Neural progenitor cell (in vitro differentiated cells): Measurements from ENCODE around the gene CTNNA1. TPM values are rescaled to one million over a fixed set of nuclear protein-coding genes. Genes with fewer than 3 reads are reported as not detected.
A peak's percentile ranks its signal among the peaks of the same experiment; 100 is the strongest.

ENCODE experiments used
- DNase-seq: peaks from one replicate; pipeline ENCODE4 v3.0.0-alpha.2; 2016; ENCODE audit warnings: low spot score
- H2AFZ ChIP-seq: fragments of 200-600 bp; sonication (generic); replicated peaks from 2 replicates; pipeline ENCODE4 v1.6.1; 2016; ENCODE audit warnings: antibody characterized with exemption
- H3F3A ChIP-seq: fragments of 200-600 bp; sonication (generic); 2 replicates; pipeline ENCODE4 v1.6.1; 2016; ENCODE audit warnings: antibody characterized with exemption, low read depth
- H3K27ac ChIP-seq: fragments of 200-600 bp; sonication (generic); 2 replicates; pipeline ENCODE4 v1.5.1; 2016; ENCODE audit warnings: mild to moderate bottlenecking
- H3K27me3 ChIP-seq: fragments of 200-600 bp; sonication (generic); 2 replicates; pipeline ENCODE4 v1.6.1; 2016; ENCODE audit warnings: mild to moderate bottlenecking, moderate library complexity
- H3K36me3 ChIP-seq: fragments of 200-600 bp; sonication (generic); 2 replicates; pipeline ENCODE4 v1.5.1; 2016
- H3K4me1 ChIP-seq: fragments of 200-600 bp; sonication (generic); 2 replicates; pipeline ENCODE4 v1.6.1; 2016; ENCODE audit warnings: mixed run types
- H3K4me2 ChIP-seq: fragments of 200-600 bp; sonication (generic); 2 replicates; pipeline ENCODE4 v1.6.1; 2016
- H3K4me3 ChIP-seq: fragments of 200-600 bp; sonication (generic); 2 replicates; pipeline ENCODE4 v1.5.1; 2016
- H3K79me2 ChIP-seq: fragments of 200-600 bp; sonication (generic); 2 replicates; pipeline ENCODE4 v1.6.1; 2016; ENCODE audit warnings: low read depth
- H3K9ac ChIP-seq: fragments of 200-600 bp; sonication (generic); 2 replicates; pipeline ENCODE4 v1.6.1; 2016
- H3K9me3 ChIP-seq: fragments of 200-600 bp; sonication (generic); 2 replicates; pipeline ENCODE4 v1.5.1; 2016; ENCODE audit warnings: low read depth
- H4K20me1 ChIP-seq: fragments of 200-600 bp; sonication (generic); 2 replicates; pipeline ENCODE4 v1.6.1; 2016; ENCODE audit warnings: low read depth
- H3K27ac Mint-ChIP-seq: 3 replicates; pipeline ENCODE4 v1.8.0; 2021; ENCODE audit warnings: mixed read lengths
- H3K27me3 Mint-ChIP-seq: 2 replicates; pipeline ENCODE4 v1.8.0; 2022; ENCODE audit warnings: low read depth, mild to moderate bottlenecking, inconsistent platforms, moderate library complexity, mixed read lengths; ENCODE audit not compliant: insufficient read depth
- H3K36me3 Mint-ChIP-seq: 3 replicates; pipeline ENCODE4 v1.8.0; 2021; ENCODE audit warnings: mixed read lengths
- H3K4me1 Mint-ChIP-seq: 3 replicates; pipeline ENCODE4 v1.8.0; 2021; ENCODE audit warnings: mixed read lengths
- H3K4me3 Mint-ChIP-seq: 3 replicates; pipeline ENCODE4 v1.8.0; 2021; ENCODE audit warnings: mild to moderate bottlenecking, moderate library complexity, mixed read lengths
- H3K9me3 Mint-ChIP-seq: 3 replicates; pipeline ENCODE4 v1.8.0; 2020; ENCODE audit warnings: mixed read lengths
- EZH2 ChIP-seq: fragments of 200-600 bp; sonication (generic); IDR thresholded peaks from 2 replicates; pipeline ENCODE4 v1.6.1; 2017; ENCODE audit warnings: antibody characterized with exemption, mild to moderate bottlenecking, moderate library complexity
- EZH2phosphoT487 ChIP-seq: fragments of 200-600 bp; sonication (generic); IDR thresholded peaks from 2 replicates; pipeline ENCODE4 v1.6.1; 2017; ENCODE audit warnings: antibody characterized with exemption
- total RNA-seq: library from RNA; depleted of rRNA; stranded (reverse); fragments of >200 nt; gene quantifications from 2 replicates; pipeline ENCODE4 v1.2.3, GENCODE V29; 2015; ENCODE audit warnings: low replicate concordance
- TF ChIP-seq, protein P1 (sequence below): fragments of 200-600 bp; sonication (generic); IDR thresholded peaks from 2 replicates; pipeline ENCODE4 v1.5.1; 2017; ENCODE audit warnings: antibody characterized with exemption, mild to moderate bottlenecking

CTNNA1 gene
- total RNA-seq, 1 donor from 2014 or later: 305 TPM

DNA sequence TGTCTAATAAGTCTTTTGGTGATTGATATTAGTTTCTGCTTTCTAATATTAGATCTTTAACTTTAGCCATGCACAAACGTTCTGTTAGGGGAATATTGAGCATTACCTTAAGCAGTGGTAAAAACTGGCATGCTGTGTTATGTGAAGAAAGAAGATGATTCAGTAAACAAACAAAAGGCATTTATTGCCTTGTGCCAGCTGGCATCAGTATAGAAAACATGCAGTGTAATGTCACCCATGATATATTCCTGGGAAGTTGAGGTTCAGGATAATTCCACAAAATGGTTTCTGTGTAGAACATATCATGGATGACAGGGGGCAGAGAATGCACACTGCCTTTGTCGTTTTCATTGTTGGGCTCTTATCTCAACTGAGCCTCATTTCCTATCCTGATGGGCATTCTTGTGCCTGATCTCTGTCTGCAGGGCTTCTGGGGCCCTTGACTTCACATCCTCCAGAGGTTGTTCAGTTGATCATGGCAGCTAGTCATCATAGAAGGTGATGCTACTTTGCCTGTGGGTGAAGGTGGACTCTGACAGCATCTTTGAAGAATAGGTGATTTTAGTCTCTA, 97.7 kb downstream of the CTNNA1 start:
- Histone ChIP-seq H3K4me2 (no peak overlapping the region), H3K9ac (no peak overlapping the region), H3K27me3 (no peaks in the 10 kb centered on the region), H3K79me2 (peaks cover 96% of the 10 kb centered on the region), H3K27ac (no peak overlapping the region), H3K4me3 (no peak overlapping the region), H3K36me3 (no peaks in the 10 kb centered on the region), H2AFZ (no peak overlapping the region), H3K9me3 (no peaks in the 10 kb centered on the region), H4K20me1 (peaks cover 35% of the 10 kb centered on the region), H3K4me1 (no peaks in the 10 kb centered on the region), H3F3A (no peaks in the 10 kb centered on the region)
- DNase-seq: no peak
- no peak overlapping the region for H3K4me3 Mint-ChIP-seq
- no peaks in the 10 kb centered on the region for H3K9me3 Mint-ChIP-seq
- TF ChIP-seq EZH2phosphoT487: no peak
- TF ChIP-seq, protein P1, sequence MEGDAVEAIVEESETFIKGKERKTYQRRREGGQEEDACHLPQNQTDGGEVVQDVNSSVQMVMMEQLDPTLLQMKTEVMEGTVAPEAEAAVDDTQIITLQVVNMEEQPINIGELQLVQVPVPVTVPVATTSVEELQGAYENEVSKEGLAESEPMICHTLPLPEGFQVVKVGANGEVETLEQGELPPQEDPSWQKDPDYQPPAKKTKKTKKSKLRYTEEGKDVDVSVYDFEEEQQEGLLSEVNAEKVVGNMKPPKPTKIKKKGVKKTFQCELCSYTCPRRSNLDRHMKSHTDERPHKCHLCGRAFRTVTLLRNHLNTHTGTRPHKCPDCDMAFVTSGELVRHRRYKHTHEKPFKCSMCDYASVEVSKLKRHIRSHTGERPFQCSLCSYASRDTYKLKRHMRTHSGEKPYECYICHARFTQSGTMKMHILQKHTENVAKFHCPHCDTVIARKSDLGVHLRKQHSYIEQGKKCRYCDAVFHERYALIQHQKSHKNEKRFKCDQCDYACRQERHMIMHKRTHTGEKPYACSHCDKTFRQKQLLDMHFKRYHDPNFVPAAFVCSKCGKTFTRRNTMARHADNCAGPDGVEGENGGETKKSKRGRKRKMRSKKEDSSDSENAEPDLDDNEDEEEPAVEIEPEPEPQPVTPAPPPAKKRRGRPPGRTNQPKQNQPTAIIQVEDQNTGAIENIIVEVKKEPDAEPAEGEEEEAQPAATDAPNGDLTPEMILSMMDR: no peak
- no peak for TF ChIP-seq EZH2
- H3K36me3 Mint-ChIP-seq: no peaks in the 10 kb centered on the region
- H3K4me1 Mint-ChIP-seq: no peaks in the 10 kb centered on the region
- peak overlapping the region; percentile 55 for H3K27ac Mint-ChIP-seq
- H3K27me3 Mint-ChIP-seq: peaks cover 3% of the 10 kb centered on the region

DNA sequence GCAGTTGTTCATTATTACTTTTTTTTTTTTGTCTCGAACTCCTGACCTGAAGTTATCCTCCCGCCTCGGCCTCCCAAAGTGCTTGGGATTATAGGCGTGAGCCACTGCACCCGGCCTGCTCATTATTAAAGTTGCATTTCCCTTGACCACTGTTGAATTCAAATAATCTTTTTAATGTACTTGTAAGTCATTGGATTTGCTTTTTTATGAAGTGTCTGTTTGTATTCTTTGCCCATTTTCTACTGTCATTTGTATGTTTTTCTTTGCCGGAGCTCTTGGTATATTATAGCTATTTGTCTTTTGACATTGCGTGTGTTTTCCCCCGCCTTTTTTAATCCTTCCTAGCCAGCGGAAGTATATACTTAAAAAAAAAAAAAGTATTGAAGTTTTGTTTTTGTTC, 99.9 kb downstream of the CTNNA1 start:
- H3K27ac Mint-ChIP-seq: no peak overlapping the region
- no peak overlapping the region for H2AFZ ChIP-seq
- H3K79me2 ChIP-seq: peaks cover 91% of the 10 kb centered on the region

DNA sequence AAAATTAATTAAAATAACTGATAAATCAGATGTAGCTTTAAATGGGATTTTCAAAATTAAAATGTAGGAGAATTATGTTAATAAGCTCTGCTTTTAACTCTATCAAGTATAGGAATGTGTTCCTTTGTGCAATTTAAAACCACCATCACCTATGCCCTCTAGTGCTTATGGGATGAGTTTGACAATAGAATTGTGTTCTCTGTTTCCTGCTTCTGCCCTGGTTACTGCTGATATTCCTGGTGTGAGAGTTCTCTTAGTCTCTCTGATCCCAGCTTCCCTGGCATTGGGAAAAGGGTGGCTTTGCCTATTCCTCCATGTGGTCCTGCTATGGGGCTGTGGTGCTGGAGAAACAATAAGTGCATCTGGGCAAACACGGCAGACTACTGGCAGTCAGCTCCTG, 113.8 kb downstream of the CTNNA1 start:
- TF ChIP-seq EZH2: no peak
- TF ChIP-seq EZH2phosphoT487: no peak
- TF ChIP-seq, protein P1: no peak
- Histone ChIP-seq H2AFZ (no peak overlapping the region), H3K4me1 (peaks cover 28% of the 10 kb centered on the region), H3K79me2 (peaks cover 86% of the 10 kb centered on the region), H3K9me3 (no peaks in the 10 kb centered on the region), H3F3A (peaks cover 18% of the 10 kb centered on the region), H3K27ac (no peak overlapping the region), H4K20me1 (peaks cover 39% of the 10 kb centered on the region), H3K4me2 (no peak overlapping the region), H3K27me3 (no peaks in the 10 kb centered on the region), H3K36me3 (no peaks in the 10 kb centered on the region), H3K4me3 (no peak overlapping the region), H3K9ac (no peak overlapping the region)
- peaks cover 18% of the 10 kb centered on the region for H3K9me3 Mint-ChIP-seq
- no peak overlapping the region for H3K27ac Mint-ChIP-seq
- H3K27me3 Mint-ChIP-seq: no peaks in the 10 kb centered on the region
- peaks cover 29% of the 10 kb centered on the region for H3K36me3 Mint-ChIP-seq
- no peak overlapping the region for H3K4me3 Mint-ChIP-seq
- peaks cover 38% of the 10 kb centered on the region for H3K4me1 Mint-ChIP-seq
- no peak for DNase-seq

More for the DNA sequence above, 99.9 kb downstream of the CTNNA1 start:
- Histone ChIP-seq H3K4me3 (no peak overlapping the region), H3K4me2 (no peak overlapping the region), H3K9ac (no peak overlapping the region), H4K20me1 (peaks cover 27% of the 10 kb centered on the region), H3K9me3 (no peaks in the 10 kb centered on the region), H3K27me3 (no peaks in the 10 kb centered on the region), H3K27ac (no peak overlapping the region), H3K36me3 (no peaks in the 10 kb centered on the region), H3F3A (peaks cover 3% of the 10 kb centered on the region), H3K4me1 (no peaks in the 10 kb centered on the region)
- H3K27me3 Mint-ChIP-seq: peaks cover 3% of the 10 kb centered on the region
- no peak for DNase-seq
- TF ChIP-seq EZH2 (no peak), EZH2phosphoT487 (no peak)
- TF ChIP-seq, protein P1: no peak
- no peaks in the 10 kb centered on the region for H3K9me3 Mint-ChIP-seq
- H3K36me3 Mint-ChIP-seq: no peaks in the 10 kb centered on the region
- H3K4me1 Mint-ChIP-seq: no peaks in the 10 kb centered on the region
- H3K4me3 Mint-ChIP-seq: no peak overlapping the region
